GM18858 (cell line): ENCODE results near the gene GUCY1B1.

Experiments used
- ATAC-seq: cut with Tn5 transposase; IDR thresholded peaks from one replicate; pipeline ENCODE4 v1.9.1; 2021; ENCODE audit not compliant: unreplicated experiment

Gene GUCY1B1

GRCh38 chr4:155855897-155856296, 97.1 kb downstream of the GUCY1B1 start:
- ATAC-seq: no peak
